PFSK-1 (cell line): ENCODE measurements around the gene NUF2.

Experiments used
- POLR2AphosphoS5 ChIP-seq: IDR thresholded peaks from 2 replicates; pipeline ENCODE4 v1.6.1; 2012; ENCODE audit warnings: low read depth, mild to moderate bottlenecking, control low read depth, low read length, moderate library complexity
- SIN3A ChIP-seq: IDR thresholded peaks from 2 replicates; pipeline ENCODE4 v1.6.1; 2012; ENCODE audit warnings: mild to moderate bottlenecking, low read length, moderate library complexity, borderline replicate concordance; ENCODE audit not compliant: insufficient read depth

GRCh38 chr1:163381487-163382184 is 59.9 kb downstream of the NUF2 start:
- TF ChIP-seq POLR2AphosphoS5: no peak
- no peak for TF ChIP-seq SIN3A
